GM12878 (cell line): ENCODE results near the gene ATG101. TPM values are rescaled to one million over a fixed set of nuclear protein-coding genes. Genes with fewer than 3 reads are reported as not detected.

Source experiments
- ATF7 ChIP-seq: fragments of 450-650 bp; IDR thresholded peaks from 2 replicates; pipeline ENCODE4 v1.6.1; 2016; ENCODE audit warnings: low read depth, mild to moderate bottlenecking
- BCL3 ChIP-seq: IDR thresholded peaks from 2 replicates; pipeline ENCODE4 v1.6.1; 2011; ENCODE audit warnings: borderline replicate concordance, low read depth, mild to moderate bottlenecking, moderate library complexity, low read length; ENCODE audit not compliant: insufficient read depth, poor library complexity, severe bottlenecking
- BHLHE40 ChIP-seq, 2 experiments: fragments of 450-650 bp in 1 of 2; IDR thresholded peaks; 2 replicates each; pipeline ENCODE4 v1.6.1; 2011 to 2017; ENCODE audit warnings: low read depth in 2 of 2, borderline replicate concordance in 1 of 2, improper control_type of control experiment in 1 of 2, low read length in 1 of 2, mild to moderate bottlenecking in 1 of 2
- CHD2 ChIP-seq: IDR thresholded peaks from 2 replicates; pipeline ENCODE4 v1.6.1; 2011; ENCODE audit warnings: low read depth, low read length, improper control_type of control experiment, borderline replicate concordance
- CHD4 ChIP-seq: fragments of 200-600 bp; sonication (generic); IDR thresholded peaks from 2 replicates; pipeline ENCODE4 v1.6.1; 2016; ENCODE audit warnings: mild to moderate bottlenecking
- DPF2 ChIP-seq: fragments of 450-650 bp; IDR thresholded peaks from 2 replicates; pipeline ENCODE4 v1.6.1; 2017; ENCODE audit warnings: mild to moderate bottlenecking
- EED ChIP-seq: sonication (generic); IDR thresholded peaks from 2 replicates; pipeline ENCODE4 v1.6.1; 2016; ENCODE audit warnings: antibody characterized with exemption, low read depth
- EP300 ChIP-seq, 2 experiments: fragments of 150-350 bp in 1 of 2; IDR thresholded peaks; 2 replicates each; pipeline ENCODE4 v1.6.1; 2011 to 2012; ENCODE audit warnings: low read depth in 2 of 2, low read length in 2 of 2, borderline replicate concordance in 1 of 2, improper control_type of control experiment in 1 of 2, inconsistent platforms in 1 of 2; ENCODE audit not compliant: control insufficient read depth in 1 of 2
- IRF5 ChIP-seq: fragments of 450-650 bp; IDR thresholded peaks from 2 replicates; pipeline ENCODE4 v1.6.1; 2017; ENCODE audit warnings: borderline replicate concordance
- MAX ChIP-seq: IDR thresholded peaks from 2 replicates; pipeline ENCODE4 v1.6.1; 2012; ENCODE audit warnings: low read depth, low read length, improper control_type of control experiment
- MEF2B ChIP-seq: fragments of 450-650 bp; IDR thresholded peaks from 2 replicates; pipeline ENCODE4 v1.6.1; 2018; ENCODE audit warnings: mild to moderate bottlenecking, moderate library complexity; ENCODE audit not compliant: partially characterized antibody, poor library complexity, severe bottlenecking
- MTA2 ChIP-seq: fragments of 450-650 bp; IDR thresholded peaks from 2 replicates; pipeline ENCODE4 v1.6.1; 2016; ENCODE audit warnings: low read depth, mild to moderate bottlenecking, moderate library complexity
- NBN ChIP-seq: fragments of 450-650 bp; IDR thresholded peaks from 2 replicates; pipeline ENCODE4 v1.6.1; 2016
- NR2C1 ChIP-seq: fragments of 450-650 bp; IDR thresholded peaks from 2 replicates; pipeline ENCODE4 v1.6.1; 2017; ENCODE audit warnings: antibody characterized with exemption, mild to moderate bottlenecking, moderate library complexity
- PKNOX1 ChIP-seq: fragments of 450-650 bp; IDR thresholded peaks from 2 replicates; pipeline ENCODE4 v1.6.1; 2016; ENCODE audit warnings: mild to moderate bottlenecking
- POLR2A ChIP-seq: IDR thresholded peaks from 2 replicates; pipeline ENCODE4 v1.6.1; 2011; ENCODE audit warnings: low read depth, mild to moderate bottlenecking, low read length
- RB1 ChIP-seq: fragments of 450-650 bp; formaldehyde crosslinking; IDR thresholded peaks from 2 replicates; pipeline ENCODE4 v1.6.1; 2017; ENCODE audit warnings: mild to moderate bottlenecking, borderline replicate concordance
- RUNX3 ChIP-seq: IDR thresholded peaks from 2 replicates; pipeline ENCODE4 v1.6.1; 2012; ENCODE audit warnings: low read length, inconsistent platforms
- SMAD5 ChIP-seq: IDR thresholded peaks from 2 replicates; pipeline ENCODE4 v1.6.1; 2016; ENCODE audit warnings: antibody characterized with exemption, low read depth
- SMARCA5 ChIP-seq: fragments of 450-650 bp; IDR thresholded peaks from 2 replicates; pipeline ENCODE4 v1.6.1; 2017; ENCODE audit warnings: mild to moderate bottlenecking
- SMC3 ChIP-seq: IDR thresholded peaks from 2 replicates; pipeline ENCODE4 v1.6.1; 2011; ENCODE audit warnings: low read length, improper control_type of control experiment, borderline replicate concordance
- SPI1 ChIP-seq: IDR thresholded peaks from 2 replicates; pipeline ENCODE4 v1.6.1; 2011; ENCODE audit warnings: low read depth, mild to moderate bottlenecking, low read length, moderate library complexity, borderline replicate concordance; ENCODE audit not compliant: insufficient read depth
- USF2 ChIP-seq: IDR thresholded peaks from 2 replicates; pipeline ENCODE4 v1.6.1; 2011; ENCODE audit warnings: low read depth, low read length, improper control_type of control experiment, borderline replicate concordance
- WRNIP1 ChIP-seq: IDR thresholded peaks from 2 replicates; pipeline ENCODE4 v1.6.1; 2011; ENCODE audit warnings: low read depth, low read length, improper control_type of control experiment, borderline replicate concordance
- ZSCAN29 ChIP-seq: fragments of 450-650 bp; IDR thresholded peaks from 2 replicates; pipeline ENCODE4 v1.6.1; 2017; ENCODE audit warnings: mild to moderate bottlenecking, moderate library complexity
- polyA plus RNA-seq, 11 experiments: library from polyadenylated mRNA; depleted of rRNA in 4 of 11; unstranded in 6 of 11; stranded (reverse) in 5 of 11; fragments of >200 nt; fragmentation: Nextera tagmentation in 4 of 11; fragmentation: Illumina TruSeq in 1 of 11; extraction: Ambion mirVana in 4 of 11; extraction: Trizol in 1 of 11; gene quantifications; 1 replicate in 1 of 11; 2 replicates in 10 of 11; pipeline versions ENCODE4 v1.2.1 to v1.2.3, GENCODE V29; 2011 to 2016; ENCODE audit warnings: inconsistent platforms in 2 of 11, missing spikeins in 2 of 11, low read depth in 1 of 11
- total RNA-seq, 4 experiments: library from RNA; depleted of rRNA in 3 of 4; stranded (reverse); fragments of >200 nt in 3 of 4; fragmentation: Illumina TruSeq in 1 of 4; extraction: Trizol in 1 of 4; gene quantifications; 2 replicates each; pipeline versions ENCODE4 v1.2.1 to v1.2.3, GENCODE V29; 2013 to 2021
- TF ChIP-seq, protein P1 (sequence below): IDR thresholded peaks from 2 replicates; pipeline ENCODE4 v1.6.1; 2011; ENCODE audit warnings: mild to moderate bottlenecking, low read depth, low read length, moderate library complexity; ENCODE audit not compliant: insufficient replicate concordance

The ATG101 gene
- total and polyA plus RNA-seq, 10 of the 15 experiments (the other 5 are each of a cell fraction or from before 2014, with no cell fraction given) = 2.7 to 49.8 (median 35.3) TPM

- TF ChIP-seq MTA2 (no peak), ZSCAN29 (no peak), RB1 (no peak), NBN (peak; percentile 45; the same call in 1 of the 2 replicates), CHD2 (0 out of 2 replicates have a peak, but pooled peaks have one; percentile 18), SMARCA5 (no peak), DPF2 (peak; percentile 22; the same call in 1 of the 2 replicates), WRNIP1 (no peak), SPI1 (peak; percentile 57; the same call in 1 of the 2 replicates), RUNX3 (no peak), MEF2B (peak; percentile 85), EP300 (IDR thresholded peaks at IDR 0.05; ENCODE audit: borderline replicate concordance in 1 of 2, control insufficient read depth in 1 of 2, low read depth in 2 of 2, low read length in 2 of 2) (peak in 1 of 2 experiments; percentile 35; a peak in 1 of 4 replicates), USF2 (no peak), IRF5 (no peak), CHD4 (no peak), SMC3 (no peak), PKNOX1 (0 out of 2 replicates have a peak, but pooled peaks have one; percentile 28), MAX (no peak), ATF7 (no peak), NR2C1 (no peak), SMAD5 (no peak), EED (no peak), BCL3 (no peak), BHLHE40 (IDR thresholded peaks at IDR 0.05; ENCODE audit: borderline replicate concordance in 1 of 2, low read depth in 2 of 2, low read length in 1 of 2) (peak in 1 of 2 experiments; percentile 63; a peak in 1 of 4 replicates), POLR2A (no peak)
- TF ChIP-seq, protein P1, sequence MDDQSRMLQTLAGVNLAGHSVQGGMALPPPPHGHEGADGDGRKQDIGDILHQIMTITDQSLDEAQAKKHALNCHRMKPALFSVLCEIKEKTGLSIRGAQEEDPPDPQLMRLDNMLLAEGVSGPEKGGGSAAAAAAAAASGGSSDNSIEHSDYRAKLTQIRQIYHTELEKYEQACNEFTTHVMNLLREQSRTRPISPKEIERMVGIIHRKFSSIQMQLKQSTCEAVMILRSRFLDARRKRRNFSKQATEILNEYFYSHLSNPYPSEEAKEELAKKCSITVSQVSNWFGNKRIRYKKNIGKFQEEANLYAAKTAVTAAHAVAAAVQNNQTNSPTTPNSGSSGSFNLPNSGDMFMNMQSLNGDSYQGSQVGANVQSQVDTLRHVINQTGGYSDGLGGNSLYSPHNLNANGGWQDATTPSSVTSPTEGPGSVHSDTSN = no peak
- TF ChIP-seq, all 136 proteins: peak for 16
Measured at GRCh38 chr12:52081263-52081733, 11.5 kb downstream of the ATG101 start (continued).
